H1 (cell line): ENCODE data around the gene CTH. TPM values are rescaled to one million over a fixed set of nuclear protein-coding genes. Genes with fewer than 3 reads are reported as not detected.

Experiments
- CEBPB ChIP-seq: IDR thresholded peaks from 2 replicates; pipeline ENCODE4 v1.6.1; 2012; ENCODE audit warnings: low read depth, low read length
- polyA plus RNA-seq, 7 experiments: library from polyadenylated mRNA; depleted of rRNA in 3 of 7; stranded (reverse) in 5 of 7; unstranded in 2 of 7; fragments of >200 nt in 5 of 7; fragments of 200-250 nt in 2 of 7; gene quantifications; 1 replicate in 5 of 7; 2 replicates in 1 of 7; 4 replicates in 1 of 7; pipeline versions ENCODE4 v1.2.1 to v1.2.3, GENCODE V29; 2011 to 2013; ENCODE audit warnings: missing spikeins in 2 of 7, mixed read lengths in 2 of 7
- total RNA-seq: library from RNA; stranded (reverse); fragmentation: NEBNext Ultra II Directional; extraction: Animal tissue kit (Norgen Biotek cat#: 25700); gene quantifications from 2 replicates; pipeline ENCODE4 v1.2.1, GENCODE V29; 2021
- TF ChIP-seq, protein P1 (sequence below): fragments of 300-600 bp; sonication (generic); IDR thresholded peaks from 2 replicates; pipeline ENCODE4 v1.7.1; 2012; ENCODE audit warnings: low read length, moderate library complexity, mild to moderate bottlenecking, inconsistent platforms; ENCODE audit not compliant: insufficient replicate concordance

Gene CTH
- total and polyA plus RNA-seq, 2 of the 8 experiments (the other 6 are each of a cell fraction or from before 2014, with no cell fraction given) = 31.7 to 33.2 TPM

DNA sequence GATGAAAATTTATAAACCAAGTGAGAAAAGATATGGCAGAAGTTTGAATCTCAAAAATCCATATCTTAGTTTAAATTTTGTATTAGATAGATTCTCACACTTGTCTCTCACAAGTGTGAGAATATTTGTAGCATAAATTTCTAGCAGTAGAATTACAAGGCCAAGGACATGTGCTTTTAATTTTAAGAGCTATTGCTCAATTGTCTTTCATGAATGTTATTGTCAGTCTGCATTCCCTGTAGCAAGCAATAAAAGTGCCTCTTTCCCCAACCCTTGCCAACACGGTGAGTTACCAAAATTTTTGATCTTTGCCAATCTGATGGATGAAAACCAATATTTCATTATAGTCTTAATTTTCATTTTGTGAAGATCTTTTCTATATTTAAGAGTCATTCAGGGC is 64.0 kb downstream of the CTH start (continued):
- TF ChIP-seq, protein P1, sequence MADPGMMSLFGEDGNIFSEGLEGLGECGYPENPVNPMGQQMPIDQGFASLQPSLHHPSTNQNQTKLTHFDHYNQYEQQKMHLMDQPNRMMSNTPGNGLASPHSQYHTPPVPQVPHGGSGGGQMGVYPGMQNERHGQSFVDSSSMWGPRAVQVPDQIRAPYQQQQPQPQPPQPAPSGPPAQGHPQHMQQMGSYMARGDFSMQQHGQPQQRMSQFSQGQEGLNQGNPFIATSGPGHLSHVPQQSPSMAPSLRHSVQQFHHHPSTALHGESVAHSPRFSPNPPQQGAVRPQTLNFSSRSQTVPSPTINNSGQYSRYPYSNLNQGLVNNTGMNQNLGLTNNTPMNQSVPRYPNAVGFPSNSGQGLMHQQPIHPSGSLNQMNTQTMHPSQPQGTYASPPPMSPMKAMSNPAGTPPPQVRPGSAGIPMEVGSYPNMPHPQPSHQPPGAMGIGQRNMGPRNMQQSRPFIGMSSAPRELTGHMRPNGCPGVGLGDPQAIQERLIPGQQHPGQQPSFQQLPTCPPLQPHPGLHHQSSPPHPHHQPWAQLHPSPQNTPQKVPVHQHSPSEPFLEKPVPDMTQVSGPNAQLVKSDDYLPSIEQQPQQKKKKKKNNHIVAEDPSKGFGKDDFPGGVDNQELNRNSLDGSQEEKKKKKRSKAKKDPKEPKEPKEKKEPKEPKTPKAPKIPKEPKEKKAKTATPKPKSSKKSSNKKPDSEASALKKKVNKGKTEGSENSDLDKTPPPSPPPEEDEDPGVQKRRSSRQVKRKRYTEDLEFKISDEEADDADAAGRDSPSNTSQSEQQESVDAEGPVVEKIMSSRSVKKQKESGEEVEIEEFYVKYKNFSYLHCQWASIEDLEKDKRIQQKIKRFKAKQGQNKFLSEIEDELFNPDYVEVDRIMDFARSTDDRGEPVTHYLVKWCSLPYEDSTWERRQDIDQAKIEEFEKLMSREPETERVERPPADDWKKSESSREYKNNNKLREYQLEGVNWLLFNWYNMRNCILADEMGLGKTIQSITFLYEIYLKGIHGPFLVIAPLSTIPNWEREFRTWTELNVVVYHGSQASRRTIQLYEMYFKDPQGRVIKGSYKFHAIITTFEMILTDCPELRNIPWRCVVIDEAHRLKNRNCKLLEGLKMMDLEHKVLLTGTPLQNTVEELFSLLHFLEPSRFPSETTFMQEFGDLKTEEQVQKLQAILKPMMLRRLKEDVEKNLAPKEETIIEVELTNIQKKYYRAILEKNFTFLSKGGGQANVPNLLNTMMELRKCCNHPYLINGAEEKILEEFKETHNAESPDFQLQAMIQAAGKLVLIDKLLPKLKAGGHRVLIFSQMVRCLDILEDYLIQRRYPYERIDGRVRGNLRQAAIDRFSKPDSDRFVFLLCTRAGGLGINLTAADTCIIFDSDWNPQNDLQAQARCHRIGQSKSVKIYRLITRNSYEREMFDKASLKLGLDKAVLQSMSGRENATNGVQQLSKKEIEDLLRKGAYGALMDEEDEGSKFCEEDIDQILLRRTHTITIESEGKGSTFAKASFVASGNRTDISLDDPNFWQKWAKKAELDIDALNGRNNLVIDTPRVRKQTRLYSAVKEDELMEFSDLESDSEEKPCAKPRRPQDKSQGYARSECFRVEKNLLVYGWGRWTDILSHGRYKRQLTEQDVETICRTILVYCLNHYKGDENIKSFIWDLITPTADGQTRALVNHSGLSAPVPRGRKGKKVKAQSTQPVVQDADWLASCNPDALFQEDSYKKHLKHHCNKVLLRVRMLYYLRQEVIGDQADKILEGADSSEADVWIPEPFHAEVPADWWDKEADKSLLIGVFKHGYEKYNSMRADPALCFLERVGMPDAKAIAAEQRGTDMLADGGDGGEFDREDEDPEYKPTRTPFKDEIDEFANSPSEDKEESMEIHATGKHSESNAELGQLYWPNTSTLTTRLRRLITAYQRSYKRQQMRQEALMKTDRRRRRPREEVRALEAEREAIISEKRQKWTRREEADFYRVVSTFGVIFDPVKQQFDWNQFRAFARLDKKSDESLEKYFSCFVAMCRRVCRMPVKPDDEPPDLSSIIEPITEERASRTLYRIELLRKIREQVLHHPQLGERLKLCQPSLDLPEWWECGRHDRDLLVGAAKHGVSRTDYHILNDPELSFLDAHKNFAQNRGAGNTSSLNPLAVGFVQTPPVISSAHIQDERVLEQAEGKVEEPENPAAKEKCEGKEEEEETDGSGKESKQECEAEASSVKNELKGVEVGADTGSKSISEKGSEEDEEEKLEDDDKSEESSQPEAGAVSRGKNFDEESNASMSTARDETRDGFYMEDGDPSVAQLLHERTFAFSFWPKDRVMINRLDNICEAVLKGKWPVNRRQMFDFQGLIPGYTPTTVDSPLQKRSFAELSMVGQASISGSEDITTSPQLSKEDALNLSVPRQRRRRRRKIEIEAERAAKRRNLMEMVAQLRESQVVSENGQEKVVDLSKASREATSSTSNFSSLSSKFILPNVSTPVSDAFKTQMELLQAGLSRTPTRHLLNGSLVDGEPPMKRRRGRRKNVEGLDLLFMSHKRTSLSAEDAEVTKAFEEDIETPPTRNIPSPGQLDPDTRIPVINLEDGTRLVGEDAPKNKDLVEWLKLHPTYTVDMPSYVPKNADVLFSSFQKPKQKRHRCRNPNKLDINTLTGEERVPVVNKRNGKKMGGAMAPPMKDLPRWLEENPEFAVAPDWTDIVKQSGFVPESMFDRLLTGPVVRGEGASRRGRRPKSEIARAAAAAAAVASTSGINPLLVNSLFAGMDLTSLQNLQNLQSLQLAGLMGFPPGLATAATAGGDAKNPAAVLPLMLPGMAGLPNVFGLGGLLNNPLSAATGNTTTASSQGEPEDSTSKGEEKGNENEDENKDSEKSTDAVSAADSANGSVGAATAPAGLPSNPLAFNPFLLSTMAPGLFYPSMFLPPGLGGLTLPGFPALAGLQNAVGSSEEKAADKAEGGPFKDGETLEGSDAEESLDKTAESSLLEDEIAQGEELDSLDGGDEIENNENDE = no peak
- no peak for TF ChIP-seq CEBPB
